ENCODE measurements around the gene TRHDE.

- no peak for TF ChIP-seq CTCF (IDR thresholded peaks at IDR 0.05; ENCODE audit: insufficient read depth, low read length, poor library complexity, severe bottlenecking)
- TF ChIP-seq EZH2phosphoT487 (conservative IDR thresholded peaks at IDR 0.05; ENCODE audit: low read length) = no peak
These were observed 41.6 kb upstream of the TRHDE start for GRCh38 chr12:72230589-72230988.

Data from SU-DHL-6 (cell line).